ENCODE data around the gene MMP2. TPM values are rescaled to one million over a fixed set of nuclear protein-coding genes. Genes with fewer than 3 reads are reported as not detected.

MMP2 gene
- polyA plus RNA-seq, 1 donor from 2014 or later = 2.5 TPM

- no peaks in the 10 kb centered on the region for H3K9me3 ChIP-seq (ENCODE audit: low read length)
- TF ChIP-seq EP300 (conservative IDR thresholded peaks at IDR 0.05; ENCODE audit: poor library complexity, severe bottlenecking) (no peak), RAD21 (conservative IDR thresholded peaks at IDR 0.05) (no peak), SMC3 (conservative IDR thresholded peaks at IDR 0.05; ENCODE audit: poor library complexity) (no peak), POLR2AphosphoS5 (IDR thresholded peaks at IDR 0.05) (no peak), REST (IDR thresholded peaks at IDR 0.05; ENCODE audit: borderline replicate concordance) (no peak), MXI1 (conservative IDR thresholded peaks at IDR 0.05; ENCODE audit: poor library complexity, severe bottlenecking) (no peak), TAF1 (IDR thresholded peaks at IDR 0.05; ENCODE audit: low read depth) (no peak), CTCF (IDR thresholded peaks at IDR 0.05; ENCODE audit: poor library complexity, severe bottlenecking) (no peak), EZH2 (IDR thresholded peaks at IDR 0.05; ENCODE audit: borderline replicate concordance, insufficient read depth, low read length, poor library complexity, severe bottlenecking) (no peak)
These were observed 26.0 kb upstream of the MMP2 start for GRCh38 chr16:55452996-55453395.

GRCh38 chr16:55453909-55454308 lies 25.1 kb upstream of the MMP2 start:
- H3F3A ChIP-seq (ENCODE audit: insufficient read depth, low read length, poor library complexity, severe bottlenecking) = no peaks in the 10 kb centered on the region
- no peak overlapping the region for H3K9ac ChIP-seq (ENCODE audit: low read length)
- no peak for TF ChIP-seq MXI1 (conservative IDR thresholded peaks at IDR 0.05; ENCODE audit: poor library complexity, severe bottlenecking)
- no peak for TF ChIP-seq EZH2 (IDR thresholded peaks at IDR 0.05; ENCODE audit: borderline replicate concordance, insufficient read depth, low read length, poor library complexity, severe bottlenecking)
- TF ChIP-seq CTCF (IDR thresholded peaks at IDR 0.05; ENCODE audit: poor library complexity, severe bottlenecking) = no peak
- no peak for TF ChIP-seq RAD21 (conservative IDR thresholded peaks at IDR 0.05)
- no peak for TF ChIP-seq SMC3 (conservative IDR thresholded peaks at IDR 0.05; ENCODE audit: poor library complexity)
- TF ChIP-seq POLR2AphosphoS5 (IDR thresholded peaks at IDR 0.05) = no peak
- no peak for TF ChIP-seq TAF1 (IDR thresholded peaks at IDR 0.05; ENCODE audit: low read depth)
- no peak for TF ChIP-seq REST (IDR thresholded peaks at IDR 0.05; ENCODE audit: borderline replicate concordance)
- no peak for TF ChIP-seq EP300 (conservative IDR thresholded peaks at IDR 0.05; ENCODE audit: poor library complexity, severe bottlenecking)
- H3K36me3 ChIP-seq (ENCODE audit: insufficient read depth, low read length) = no peaks in the 10 kb centered on the region
- H3K9me2 ChIP-seq (ENCODE audit: insufficient read depth, low read length) = no peaks in the 10 kb centered on the region
- no peak overlapping the region for H3K27ac ChIP-seq (ENCODE audit: low read length)
- H4K20me1 ChIP-seq (ENCODE audit: insufficient read depth) = no peaks in the 10 kb centered on the region
- no peaks in the 10 kb centered on the region for H3K9me3 ChIP-seq (ENCODE audit: low read length)
- no peaks in the 10 kb centered on the region for H3K27me3 ChIP-seq (ENCODE audit: insufficient read depth, low read depth, low read length)
- H3K79me2 ChIP-seq (replicated peaks; ENCODE audit: insufficient read depth, low read length) = no peaks in the 10 kb centered on the region
- H3K4me3 ChIP-seq (ENCODE audit: low read length) = no peak overlapping the region
- H3K4me2 ChIP-seq (ENCODE audit: low read length) = no peak overlapping the region
- no peak overlapping the region for H2AFZ ChIP-seq (ENCODE audit: low read depth, low read length)

More at GRCh38 chr16:55452996-55453395, 26.0 kb upstream of the MMP2 start:
- no peaks in the 10 kb centered on the region for H4K20me1 ChIP-seq (ENCODE audit: insufficient read depth)
- H3K9me2 ChIP-seq (ENCODE audit: insufficient read depth, low read length) = no peaks in the 10 kb centered on the region
- H3K4me3 ChIP-seq (ENCODE audit: low read length) = no peak overlapping the region
- H3K27me3 ChIP-seq (ENCODE audit: insufficient read depth, low read depth, low read length) = no peaks in the 10 kb centered on the region
- H3K27ac ChIP-seq (ENCODE audit: low read length) = no peak overlapping the region
- H3K79me2 ChIP-seq (replicated peaks; ENCODE audit: insufficient read depth, low read length) = no peaks in the 10 kb centered on the region
- no peak overlapping the region for H2AFZ ChIP-seq (ENCODE audit: low read depth, low read length)
- no peak overlapping the region for H3K4me2 ChIP-seq (ENCODE audit: low read length)
- H3F3A ChIP-seq (ENCODE audit: insufficient read depth, low read length, poor library complexity, severe bottlenecking) = no peaks in the 10 kb centered on the region
- no peaks in the 10 kb centered on the region for H3K36me3 ChIP-seq (ENCODE audit: insufficient read depth, low read length)
- no peak overlapping the region for H3K9ac ChIP-seq (ENCODE audit: low read length)

Measured in neural cell (in vitro differentiated cells).